Rectal smooth muscle tissue (tissue), 1 donor: ENCODE results near the gene SLC7A10.

Experiments
- H3K27ac ChIP-seq: one replicate; pipeline ENCODE4 v1.7.0; 2013; ENCODE audit warnings: low read depth, low read length, inconsistent platforms
- H3K27me3 ChIP-seq: one replicate; pipeline ENCODE4 v1.7.0; 2013; ENCODE audit warnings: low read length; ENCODE audit not compliant: control insufficient read depth, insufficient read depth
- H3K36me3 ChIP-seq: one replicate; pipeline ENCODE4 v1.7.0; 2013; ENCODE audit warnings: low read length; ENCODE audit not compliant: control insufficient read depth, insufficient read depth
- H3K4me1 ChIP-seq: one replicate; pipeline ENCODE4 v1.7.0; 2013; ENCODE audit warnings: low read length; ENCODE audit not compliant: control insufficient read depth, insufficient read depth
- H3K4me3 ChIP-seq: one replicate; pipeline ENCODE4 v1.7.0; 2013; ENCODE audit warnings: low read length
- H3K9ac ChIP-seq: one replicate; pipeline ENCODE4 v1.7.0; 2013; ENCODE audit warnings: low read length

The SLC7A10 gene

DNA sequence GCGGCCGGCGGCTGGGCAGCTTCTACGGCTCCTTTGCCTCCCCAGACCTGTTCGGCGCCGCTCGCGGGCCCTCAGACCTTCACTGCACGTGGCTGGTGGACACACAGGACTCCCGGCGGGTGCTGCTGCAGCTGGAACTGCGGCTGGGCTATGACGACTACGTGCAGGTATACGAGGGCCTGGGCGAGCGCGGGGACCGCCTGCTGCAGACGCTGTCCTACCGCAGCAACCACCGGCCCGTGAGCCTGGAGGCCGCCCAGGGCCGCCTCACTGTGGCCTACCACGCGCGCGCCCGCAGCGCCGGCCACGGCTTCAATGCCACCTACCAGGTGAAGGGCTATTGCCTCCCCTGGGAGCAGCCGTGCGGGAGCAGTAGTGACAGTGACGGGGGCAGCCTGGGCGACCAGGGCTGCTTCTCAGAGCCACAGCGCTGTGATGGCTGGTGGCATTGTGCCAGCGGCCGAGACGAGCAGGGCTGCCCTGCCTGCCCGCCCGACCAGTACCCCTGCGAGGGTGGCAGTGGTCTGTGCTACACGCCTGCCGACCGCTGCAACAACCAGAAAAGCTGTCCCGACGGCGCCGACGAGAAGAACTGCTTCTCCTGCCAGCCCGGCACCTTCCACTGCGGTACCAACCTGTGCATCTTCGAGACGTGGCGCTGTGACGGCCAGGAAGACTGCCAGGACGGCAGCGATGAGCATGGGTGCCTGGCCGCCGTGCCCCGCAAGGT is 20.0 kb downstream of the SLC7A10 start:
- Histone ChIP-seq H3K4me1 (no peaks in the 10 kb centered on the region), H3K27ac (no peak overlapping the region), H3K36me3 (peaks cover 6% of the 10 kb centered on the region), H3K4me3 (no peak overlapping the region), H3K9ac (no peak overlapping the region), H3K27me3 (no peaks in the 10 kb centered on the region)

DNA sequence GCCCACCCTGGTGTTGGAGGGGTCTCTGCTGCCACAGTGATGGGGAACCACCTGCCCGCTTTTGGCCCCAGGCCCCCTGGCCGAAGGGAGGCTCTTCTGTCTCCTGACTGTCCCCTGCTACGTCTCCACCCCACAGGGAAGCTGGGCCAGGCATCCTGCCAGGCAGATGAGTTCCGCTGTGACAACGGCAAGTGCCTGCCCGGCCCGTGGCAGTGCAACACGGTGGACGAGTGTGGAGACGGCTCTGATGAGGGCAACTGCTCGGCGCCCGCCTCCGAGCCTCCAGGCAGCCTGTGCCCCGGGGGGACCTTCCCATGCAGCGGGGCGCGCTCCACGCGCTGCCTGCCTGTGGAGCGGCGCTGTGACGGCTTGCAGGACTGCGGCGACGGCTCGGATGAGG is 20.5 kb downstream of the SLC7A10 start:
- Histone ChIP-seq H3K36me3 (peaks cover 6% of the 10 kb centered on the region), H3K9ac (no peak overlapping the region), H3K27ac (no peak overlapping the region), H3K27me3 (no peaks in the 10 kb centered on the region), H3K4me1 (no peaks in the 10 kb centered on the region), H3K4me3 (no peak overlapping the region)

DNA sequence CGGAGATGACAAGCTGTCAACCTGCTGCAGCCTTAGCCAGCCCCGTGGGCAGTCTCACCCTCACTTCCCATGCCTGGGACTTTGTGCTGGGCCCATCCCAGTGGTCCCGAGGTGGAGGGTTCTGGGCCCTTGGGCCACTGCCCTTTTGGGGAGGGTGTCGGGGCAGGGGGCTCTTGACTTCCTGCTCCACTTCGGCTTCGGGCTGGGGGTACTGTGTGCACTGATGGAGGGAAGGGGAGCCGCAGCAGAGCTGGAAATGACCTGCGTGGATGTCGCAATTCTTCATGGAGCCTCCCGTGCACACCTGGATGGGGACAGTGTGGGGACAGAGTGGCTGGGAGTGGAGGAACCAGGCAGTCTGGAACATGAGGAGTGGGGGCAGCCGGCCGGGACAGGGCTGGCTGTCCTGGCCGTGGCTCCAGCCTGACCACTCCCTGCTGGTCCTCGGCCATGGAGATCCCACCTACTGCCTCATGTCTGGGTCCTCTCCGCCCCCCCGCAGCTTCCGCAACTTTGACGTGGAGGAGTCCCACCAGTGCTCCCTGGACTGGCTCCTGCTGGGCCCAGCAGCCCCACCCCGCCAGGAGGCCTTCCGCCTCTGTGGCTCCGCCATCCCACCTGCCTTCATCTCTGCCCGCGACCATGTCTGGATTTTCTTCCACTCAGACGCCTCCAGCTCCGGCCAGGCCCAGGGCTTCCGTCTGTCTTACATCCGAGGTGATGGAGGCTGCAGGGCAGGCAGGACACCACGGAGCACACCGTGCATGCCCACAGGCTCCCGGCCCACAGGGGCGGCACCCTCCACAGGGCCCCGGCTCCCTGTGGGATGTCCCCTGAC is 21.3 kb downstream of the SLC7A10 start:
- H3K27me3 ChIP-seq: no peaks in the 10 kb centered on the region
- no peak overlapping the region for H3K27ac ChIP-seq
- H3K4me1 ChIP-seq: no peaks in the 10 kb centered on the region
- H3K4me3 ChIP-seq: no peak overlapping the region
- H3K36me3 ChIP-seq: peaks cover 6% of the 10 kb centered on the region
- no peak overlapping the region for H3K9ac ChIP-seq

DNA sequence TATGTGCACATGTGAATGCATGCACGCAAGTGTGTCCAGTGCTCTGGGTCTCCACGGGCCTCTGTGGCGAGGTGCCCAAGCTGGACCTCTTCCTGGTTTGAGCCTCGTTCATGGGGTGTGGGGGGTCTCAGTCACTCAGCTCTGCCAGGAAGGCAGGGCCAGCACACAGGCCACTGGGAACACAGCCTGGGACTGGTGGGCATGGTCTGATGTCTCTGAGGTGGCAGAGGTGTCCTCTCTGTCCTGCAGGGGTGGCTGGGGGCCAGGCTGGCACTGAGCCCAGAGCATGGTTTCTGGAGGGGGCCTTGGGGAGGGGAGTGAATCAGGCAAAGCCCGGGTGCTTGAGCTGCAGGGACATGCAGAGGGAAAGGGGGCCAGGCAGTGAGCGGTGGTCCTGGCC is 22.1 kb downstream of the SLC7A10 start:
- Histone ChIP-seq H3K4me3 (no peak overlapping the region), H3K4me1 (no peaks in the 10 kb centered on the region), H3K36me3 (peaks cover 6% of the 10 kb centered on the region), H3K27ac (no peak overlapping the region), H3K9ac (no peak overlapping the region), H3K27me3 (no peaks in the 10 kb centered on the region)

DNA sequence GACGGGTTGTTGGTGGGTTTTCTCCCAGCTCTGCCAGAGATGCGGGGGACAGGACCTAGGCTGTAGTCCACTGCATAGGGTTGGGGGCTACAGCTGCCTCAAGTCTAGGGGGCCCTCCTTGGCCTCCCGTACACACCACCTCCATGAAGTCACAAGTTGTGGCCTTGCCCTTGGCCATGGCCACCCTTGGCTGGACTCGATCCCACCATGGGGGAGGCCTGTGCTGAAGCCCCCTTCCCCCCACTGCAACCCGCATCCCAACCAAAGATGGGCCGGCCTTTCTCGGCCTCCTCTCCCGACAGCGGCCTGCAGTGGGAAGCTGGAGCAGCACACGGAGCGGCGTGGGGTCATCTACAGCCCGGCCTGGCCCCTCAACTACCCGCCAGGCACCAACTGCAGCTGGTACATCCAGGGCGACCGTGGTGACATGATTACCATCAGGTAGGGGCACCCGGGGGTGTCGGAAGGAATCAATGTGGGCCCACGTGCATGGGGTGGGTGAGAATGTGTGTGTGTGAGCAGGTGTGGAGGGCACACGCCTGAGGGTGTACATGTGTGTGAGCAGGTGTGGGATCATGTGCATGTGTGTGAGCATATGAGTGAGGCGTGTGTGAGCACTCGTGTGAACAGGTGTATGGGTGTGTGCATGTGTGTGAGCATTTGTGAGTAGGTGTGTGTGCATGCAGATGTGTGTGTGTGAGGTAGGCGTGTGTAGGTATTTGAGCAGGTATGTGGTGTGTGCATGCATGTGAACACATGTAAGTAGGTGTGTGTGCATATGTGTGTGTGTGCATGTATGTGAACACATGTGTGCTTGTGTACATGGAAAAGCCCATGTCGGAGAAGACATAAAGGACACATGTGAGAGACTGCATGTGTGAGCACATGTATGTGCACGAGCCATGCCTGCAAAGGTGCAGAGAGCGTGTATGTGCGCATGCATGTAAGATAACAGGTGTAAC is 22.8 kb downstream of the SLC7A10 start:
- Histone ChIP-seq H3K9ac (no peak overlapping the region), H3K36me3 (peaks cover 6% of the 10 kb centered on the region), H3K27ac (no peak overlapping the region), H3K4me3 (no peak overlapping the region), H3K27me3 (no peaks in the 10 kb centered on the region), H3K4me1 (no peaks in the 10 kb centered on the region)

DNA sequence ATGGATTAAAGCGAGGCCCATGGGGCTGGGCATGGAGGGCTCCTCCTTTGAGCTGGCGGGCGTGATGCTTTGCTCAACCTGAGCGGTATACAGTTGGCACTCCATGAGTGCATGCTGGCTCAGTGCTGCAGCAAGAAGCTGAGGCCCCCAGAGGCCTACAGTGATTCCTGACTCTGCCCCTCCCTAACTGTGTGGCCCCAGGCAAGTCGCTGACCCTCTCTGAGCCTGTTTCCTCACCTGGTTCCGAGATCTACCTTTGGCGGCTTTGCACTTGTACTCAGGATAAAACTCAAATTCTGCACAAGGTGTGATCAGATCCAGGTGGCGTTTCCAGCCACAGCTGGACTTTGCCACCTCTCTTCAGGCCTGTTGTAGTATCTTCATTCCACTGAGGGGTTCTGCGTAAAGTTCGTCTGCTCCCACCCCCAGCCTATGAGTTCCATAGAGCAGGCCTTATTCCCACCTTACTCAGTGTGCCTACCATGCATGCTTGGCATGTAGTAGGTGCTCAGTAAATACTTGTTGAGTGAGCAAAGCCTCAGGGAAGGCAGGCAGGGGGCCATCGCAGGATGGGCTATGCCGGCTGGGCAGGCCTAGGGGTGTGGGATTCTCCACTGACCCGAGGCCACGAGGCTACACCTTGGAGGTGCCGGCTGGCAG is 23.6 kb downstream of the SLC7A10 start:
- Histone ChIP-seq H3K4me1 (no peaks in the 10 kb centered on the region), H3K27me3 (no peaks in the 10 kb centered on the region), H3K36me3 (peaks cover 10% of the 10 kb centered on the region), H3K9ac (no peak overlapping the region), H3K4me3 (no peak overlapping the region), H3K27ac (no peak overlapping the region)

DNA sequence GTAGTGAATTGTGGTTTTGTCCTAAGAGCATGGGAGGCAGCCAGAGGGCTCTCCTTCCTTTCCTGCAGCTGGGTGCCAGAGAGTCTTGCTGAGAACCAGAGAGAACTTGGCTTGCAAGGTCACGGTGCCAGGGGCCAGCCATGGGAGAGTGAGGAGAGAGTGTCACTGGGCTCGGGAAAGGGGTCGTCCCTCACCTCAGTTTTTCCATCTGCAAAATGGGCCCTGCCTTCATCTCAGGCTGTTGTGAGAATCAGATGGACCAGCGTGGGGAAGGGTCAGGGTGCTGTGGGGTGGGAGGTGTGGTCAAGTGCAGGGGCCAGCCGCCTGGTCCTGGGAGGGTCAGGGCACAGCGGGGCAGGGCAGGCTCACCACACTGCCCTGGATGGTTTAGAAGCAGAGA is 24.2 kb downstream of the SLC7A10 start:
- H3K27me3 ChIP-seq: no peaks in the 10 kb centered on the region
- H3K27ac ChIP-seq: no peak overlapping the region
- no peak overlapping the region for H3K9ac ChIP-seq
- no peak overlapping the region for H3K4me3 ChIP-seq
- H3K36me3 ChIP-seq: peaks cover 10% of the 10 kb centered on the region
- H3K4me1 ChIP-seq: no peaks in the 10 kb centered on the region

DNA sequence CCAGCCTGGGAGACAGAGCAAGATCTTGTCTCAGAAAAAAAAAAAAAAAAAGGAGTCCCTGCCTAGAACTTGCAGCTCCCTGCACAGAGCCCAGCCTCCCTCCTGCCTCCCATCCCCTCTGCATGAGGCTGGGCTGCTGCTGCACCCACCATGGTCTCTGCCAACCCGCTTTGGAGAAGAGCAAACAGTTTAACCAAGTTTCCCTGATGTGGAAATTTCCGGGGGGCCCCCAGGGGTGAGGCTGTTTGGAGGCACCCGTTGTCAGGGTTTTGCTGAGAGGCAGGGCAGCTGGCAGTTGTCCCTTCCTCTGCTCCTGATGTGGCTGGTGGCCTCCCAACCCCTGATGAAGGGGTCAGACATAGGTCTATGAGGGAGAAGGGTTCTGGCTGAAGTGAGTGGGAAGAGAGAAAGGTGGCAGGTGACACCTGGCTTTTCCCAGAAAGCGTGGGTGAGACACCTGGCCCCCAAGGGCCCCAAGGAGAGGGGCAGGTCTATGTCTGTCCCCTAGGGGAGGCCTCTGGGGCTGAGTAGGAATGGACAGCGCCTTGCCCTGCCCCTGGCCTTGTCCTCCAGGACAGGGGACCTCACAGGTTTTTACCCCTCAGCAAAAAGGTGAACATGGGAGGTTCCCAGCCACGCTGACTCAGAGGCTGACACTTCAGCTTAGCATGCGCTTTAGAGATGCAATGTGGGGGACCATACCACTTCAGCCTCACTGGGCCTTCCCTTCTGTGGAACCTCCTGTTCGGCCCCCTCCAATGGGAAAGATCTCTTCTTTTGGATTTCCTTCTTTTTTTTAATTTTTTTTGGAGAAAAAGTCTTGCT is 26.0 kb downstream of the SLC7A10 start:
- peaks cover 10% of the 10 kb centered on the region for H3K36me3 ChIP-seq
- H3K27ac ChIP-seq: no peak overlapping the region
- no peak overlapping the region for H3K9ac ChIP-seq
- peaks cover 4% of the 10 kb centered on the region for H3K4me1 ChIP-seq
- no peaks in the 10 kb centered on the region for H3K27me3 ChIP-seq
- no peak overlapping the region for H3K4me3 ChIP-seq

DNA sequence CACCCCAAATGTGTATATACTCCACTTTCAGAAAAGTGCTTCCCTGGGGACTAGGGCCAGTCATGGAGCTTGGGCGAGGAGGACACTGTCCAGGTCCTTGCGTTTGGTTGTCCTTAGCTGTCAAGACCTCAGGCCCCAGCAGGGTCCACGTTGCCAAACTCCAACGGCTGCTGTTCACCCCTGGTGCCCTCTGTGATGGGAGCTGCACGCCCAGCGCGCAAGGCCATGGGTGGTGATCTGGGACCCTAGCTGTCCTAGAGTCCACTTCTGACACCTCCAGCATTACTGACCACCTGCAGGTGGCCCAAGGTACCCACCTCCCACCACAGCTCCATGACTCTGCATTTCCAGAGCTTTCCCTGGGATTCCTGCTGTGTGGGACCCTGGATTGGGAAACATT is 27.5 kb downstream of the SLC7A10 start:
- H3K27me3 ChIP-seq: no peaks in the 10 kb centered on the region
- no peak overlapping the region for H3K4me3 ChIP-seq
- no peak overlapping the region for H3K27ac ChIP-seq
- H3K4me1 ChIP-seq: peaks cover 4% of the 10 kb centered on the region
- H3K36me3 ChIP-seq: peaks cover 3% of the 10 kb centered on the region
- no peak overlapping the region for H3K9ac ChIP-seq

DNA sequence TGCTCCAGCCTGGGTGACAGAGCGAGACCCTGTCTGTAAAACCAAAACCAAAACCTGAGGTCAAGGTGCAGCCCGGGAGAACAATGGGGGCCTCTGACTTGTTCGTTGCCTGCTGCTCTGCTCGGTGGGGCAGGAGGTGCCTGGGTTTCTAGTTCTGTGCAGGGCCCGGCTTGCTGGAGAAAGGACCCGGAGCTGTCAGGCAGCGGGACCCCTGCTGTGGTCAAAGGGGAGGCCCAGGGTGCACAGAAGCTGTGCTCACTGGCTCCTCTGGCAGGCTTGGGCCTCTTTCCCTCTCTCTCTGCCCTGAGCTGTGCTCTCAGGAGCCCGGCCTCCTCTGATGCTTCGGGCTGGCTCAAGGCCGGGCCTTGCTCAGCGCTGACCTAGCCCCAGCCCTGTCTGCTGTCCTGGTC is 28.1 kb downstream of the SLC7A10 start:
- Histone ChIP-seq H3K4me3 (no peak overlapping the region), H3K36me3 (peaks cover 3% of the 10 kb centered on the region), H3K4me1 (peaks cover 4% of the 10 kb centered on the region), H3K9ac (no peak overlapping the region), H3K27ac (no peak overlapping the region), H3K27me3 (no peaks in the 10 kb centered on the region)

DNA sequence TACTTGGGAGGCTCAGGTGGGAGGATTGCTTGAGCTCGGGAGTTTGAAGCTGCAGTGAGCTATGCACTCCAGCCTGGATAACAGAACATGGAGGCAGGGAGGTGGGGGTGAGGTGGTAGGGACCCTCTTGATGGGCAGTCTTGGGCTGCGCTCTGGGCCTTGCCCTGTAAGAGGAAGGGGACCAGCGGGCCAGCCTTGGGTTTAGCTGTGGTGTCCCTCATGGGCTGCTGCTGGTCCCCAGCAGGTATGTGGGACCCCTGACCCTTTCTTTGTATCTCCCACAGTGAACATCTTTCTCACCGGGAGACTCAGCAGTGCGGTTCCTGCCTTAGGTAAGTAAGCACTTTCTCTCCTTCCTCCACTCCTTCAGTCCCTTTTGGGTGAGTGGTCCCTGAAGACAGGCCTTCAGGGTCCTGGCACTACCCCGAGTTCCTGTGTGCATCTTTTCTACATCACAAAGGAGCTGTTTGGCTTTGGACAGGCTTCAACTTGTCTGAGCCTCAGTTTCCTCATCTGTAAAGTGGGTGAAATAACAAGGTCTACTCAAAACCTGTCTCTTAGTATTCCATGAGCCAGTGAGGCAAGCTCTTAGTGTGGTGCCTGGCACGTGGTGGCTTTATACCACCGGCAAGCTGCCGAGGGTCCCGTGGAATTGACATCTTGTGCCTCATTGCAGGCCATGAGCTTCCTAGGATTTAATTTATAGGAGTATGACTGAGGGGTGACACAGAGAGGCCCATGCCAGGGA is 29.0 kb downstream of the SLC7A10 start:
- no peak overlapping the region for H3K27ac ChIP-seq
- peaks cover 3% of the 10 kb centered on the region for H3K36me3 ChIP-seq
- H3K4me3 ChIP-seq: no peak overlapping the region
- H3K9ac ChIP-seq: no peak overlapping the region
- peaks cover 4% of the 10 kb centered on the region for H3K4me1 ChIP-seq
- no peaks in the 10 kb centered on the region for H3K27me3 ChIP-seq
